Measurements from ENCODE around the gene DNAJC8. TPM values are rescaled to one million over a fixed set of nuclear protein-coding genes. Genes with fewer than 3 reads are reported as not detected.

Gene DNAJC8
- total RNA-seq, 3 donors from 2014 or later: 91.5 to 103 (median 99.4) TPM

DNA sequence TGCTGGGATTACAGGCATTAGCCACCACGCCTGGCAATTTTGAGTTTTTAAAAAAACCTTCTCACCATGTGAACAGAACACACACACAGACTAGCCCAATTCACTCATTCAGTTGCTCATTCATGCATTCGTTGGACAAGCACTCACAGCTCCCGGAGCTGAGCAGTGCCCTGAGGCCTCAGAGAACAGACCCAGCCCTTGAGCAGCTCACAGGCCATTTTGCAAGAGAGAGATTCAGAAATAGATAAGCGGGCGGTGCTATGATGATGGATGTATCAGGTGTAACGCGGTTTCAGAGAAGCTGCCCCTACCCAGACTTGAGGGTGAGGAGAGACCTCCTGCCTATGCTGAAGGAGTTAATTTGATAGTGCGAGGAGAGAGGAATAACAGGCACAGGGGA is 74.9 kb downstream of the DNAJC8 start:
- Mint-ChIP-seq H3K4me1 (ENCODE audit: low read depth) (no peaks in the 10 kb centered on the region), H3K9me3 (no peaks in the 10 kb centered on the region), H3K36me3 (ENCODE audit: insufficient read depth) (peaks cover 2% of the 10 kb centered on the region), H3K4me3 (no peak overlapping the region), H3K27me3 (ENCODE audit: low read depth) (peaks cover 6% of the 10 kb centered on the region)
- no peak for ATAC-seq
- no peak for DNase-seq

DNA sequence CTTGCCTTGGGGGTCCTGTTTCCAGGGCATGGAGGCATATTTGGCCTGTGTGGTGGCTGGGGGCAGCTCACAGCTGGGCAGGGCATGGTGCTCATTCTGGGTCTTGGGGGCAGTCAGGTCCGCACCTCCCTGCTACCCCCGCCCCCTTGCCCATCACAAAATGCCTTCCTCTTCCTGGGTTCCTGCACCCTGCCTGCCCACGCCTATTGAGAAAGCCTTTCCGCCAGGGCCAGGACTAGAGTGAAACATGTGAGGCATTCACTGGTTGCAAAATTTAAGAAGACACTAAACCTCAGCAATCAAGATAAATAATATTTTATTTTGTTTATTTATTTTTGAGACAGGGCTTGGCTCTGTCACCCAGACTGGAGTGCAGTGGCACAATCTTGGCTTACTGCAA is 76.0 kb downstream of the DNAJC8 start:
- peaks cover 4% of the 10 kb centered on the region for H3K27me3 Mint-ChIP-seq (ENCODE audit: low read depth)
- H3K4me3 Mint-ChIP-seq: no peak overlapping the region
- no peak for ATAC-seq
- peaks cover 2% of the 10 kb centered on the region for H3K36me3 Mint-ChIP-seq (ENCODE audit: insufficient read depth)
- H3K4me1 Mint-ChIP-seq (ENCODE audit: low read depth): no peaks in the 10 kb centered on the region
- no peak for DNase-seq
- no peaks in the 10 kb centered on the region for H3K9me3 Mint-ChIP-seq

DNA sequence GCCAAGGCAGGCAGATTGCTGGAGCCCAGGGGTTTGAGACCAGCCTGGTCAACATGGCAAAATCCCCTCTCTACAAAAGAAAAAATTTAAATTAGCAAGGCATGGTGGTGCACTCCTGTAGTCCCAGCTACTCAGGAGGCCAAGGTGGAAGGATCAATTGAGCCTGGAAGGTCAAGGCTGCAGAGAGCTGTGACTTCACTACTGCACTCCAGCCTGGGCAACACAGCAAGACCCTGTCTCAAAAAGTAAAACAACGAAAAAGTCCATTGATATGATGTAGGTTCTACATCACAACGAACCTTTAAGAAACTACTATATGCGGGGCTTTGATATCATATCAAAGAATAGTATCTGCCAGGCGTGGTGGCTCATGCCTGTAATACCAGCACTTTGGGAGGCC is 77.2 kb downstream of the DNAJC8 start:
- no peak overlapping the region for H3K4me3 Mint-ChIP-seq
- peaks cover 4% of the 10 kb centered on the region for H3K36me3 Mint-ChIP-seq (ENCODE audit: insufficient read depth)
- no peaks in the 10 kb centered on the region for H3K4me1 Mint-ChIP-seq (ENCODE audit: low read depth)
- H3K27me3 Mint-ChIP-seq (ENCODE audit: low read depth): peaks cover 2% of the 10 kb centered on the region
- DNase-seq: no peak
- no peak for ATAC-seq
- no peaks in the 10 kb centered on the region for H3K9me3 Mint-ChIP-seq

DNA sequence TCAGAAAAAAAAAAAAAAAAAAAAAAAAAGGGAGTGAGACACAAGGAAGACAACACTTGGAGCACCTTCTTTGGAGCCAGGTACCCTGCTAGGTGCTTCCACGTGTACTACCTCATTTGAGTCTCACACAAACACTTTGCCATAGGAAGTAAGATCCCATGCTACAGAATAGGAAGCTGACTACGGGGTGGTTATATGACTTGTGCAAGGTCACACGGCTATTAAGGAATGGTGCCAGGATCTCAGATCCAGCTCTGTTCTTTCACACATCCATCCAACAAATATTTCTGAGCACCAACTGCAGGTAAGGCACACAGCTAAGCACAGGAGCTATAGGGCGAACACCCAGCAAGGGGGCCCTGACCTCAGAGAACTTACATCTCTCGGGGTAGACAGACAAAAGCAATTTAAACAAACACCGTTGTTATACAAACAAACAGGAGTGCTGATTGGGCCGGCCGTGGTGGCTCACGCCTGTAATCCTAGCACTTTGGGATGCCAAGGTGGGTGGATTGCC is 78.7 kb downstream of the DNAJC8 start:
- Mint-ChIP-seq H3K27me3 (ENCODE audit: low read depth) (peaks cover 2% of the 10 kb centered on the region), H3K9me3 (no peaks in the 10 kb centered on the region), H3K4me1 (ENCODE audit: low read depth) (no peaks in the 10 kb centered on the region), H3K4me3 (no peak overlapping the region), H3K36me3 (ENCODE audit: insufficient read depth) (peaks cover 14% of the 10 kb centered on the region)
- ATAC-seq (no peak), DNase-seq (no peak)

Other genes starting within 250 kb of the DNAJC8 start
- 10 to 100 TPM; 26.6 to 29.6 (median 28.1) TPM for gene EYA3, start 144.4 kb downstream of the DNAJC8 start, total RNA-seq
- gene PTAFR, start 56.3 kb downstream of the DNAJC8 start, total RNA-seq: 1 to 10 TPM in 2 of 3 donors, under 1 TPM in 1; 0.96 to 3.4 (median 1.3) TPM
- 100 to 1,000 TPM; 110 to 121 (median 114) TPM for gene ATP5IF1, start 3.1 kb upstream of the DNAJC8 start, total RNA-seq
- 10 to 100 TPM; 21.4 to 38.3 (median 27.3) TPM for gene SESN2, start 26.5 kb upstream of the DNAJC8 start, total RNA-seq
- gene MED18, start 96.0 kb upstream of the DNAJC8 start, total RNA-seq: 10 to 100 TPM; 11.6 to 14.7 (median 11.7) TPM
- 10 to 100 TPM; 19.7 to 23.2 (median 22.4) TPM for gene PHACTR4, start 136.7 kb upstream of the DNAJC8 start, total RNA-seq

Measured in activated T-cell treated with anti-CD3 and anti-CD28 coated beads, Interleukin-2, amount 50 U/mL, for 4 hours (primary cell).